HG03469 (cell line): ENCODE results near the gene PEX6.
"Not testable (repeated sequence)": the region's sequence is repeated elsewhere in the genome, so short reads cannot be mapped to it uniquely, and the experiment has no call there.

Experiments used
- ATAC-seq: cut with Tn5 transposase; IDR thresholded peaks from one replicate; pipeline ENCODE4 v1.9.1; 2021; ENCODE audit warnings: mild to moderate bottlenecking, moderate library complexity, moderate number of reproducible peaks; ENCODE audit not compliant: unreplicated experiment

The PEX6 gene

GRCh38 chr6:42967228-42967627 is 11.8 kb downstream of the PEX6 start:
- ATAC-seq, result no peak

- ATAC-seq, result no peak
These were observed 12.4 kb downstream of the PEX6 start for GRCh38 chr6:42966571-42966970.

GRCh38 chr6:42963855-42964605 is 15.0 kb downstream of the PEX6 start:
- ATAC-seq, result no peak

GRCh38 chr6:42963179-42963854 is 15.7 kb downstream of the PEX6 start:
- no peak for ATAC-seq

- no peak for ATAC-seq
These were observed 16.3 kb downstream of the PEX6 start for GRCh38 chr6:42962502-42963178.

GRCh38 chr6:42962096-42962495 is 16.9 kb downstream of the PEX6 start:
- no peak for ATAC-seq

- ATAC-seq, result no peak
These were observed 17.9 kb downstream of the PEX6 start for GRCh38 chr6:42961020-42961470.

GRCh38 chr6:42960243-42961019 is 18.6 kb downstream of the PEX6 start, which contains the start of gene GNMT:
Gene GNMT (plus strand): TSS chr6:42960754. CDS start chr6:42960768, 14 bp downstream.
- ATAC-seq, result no peak

- no peak for ATAC-seq
These were observed 19.1 kb downstream of the PEX6 start for GRCh38 chr6:42959917-42960242.

GRCh38 chr6:42958125-42958524 is 20.9 kb downstream of the PEX6 start:
- ATAC-seq, result no peak

GRCh38 chr6:42954405-42954804 is 24.6 kb downstream of the PEX6 start:
- not testable (repeated sequence) for ATAC-seq

- no peak for ATAC-seq
These were observed 26.6 kb downstream of the PEX6 start for GRCh38 chr6:42952389-42952788.

GRCh38 chr6:42947950-42948349 is 31.0 kb downstream of the PEX6 start:
- ATAC-seq, result no peak

- ATAC-seq, result no peak
These were observed 36.5 kb downstream of the PEX6 start for GRCh38 chr6:42942444-42942843.

- ATAC-seq, result not testable (repeated sequence)
These were observed 37.6 kb downstream of the PEX6 start for GRCh38 chr6:42941356-42941755.

GRCh38 chr6:42940493-42941045 is 38.4 kb downstream of the PEX6 start:
- no peak for ATAC-seq

- ATAC-seq, result no peak
These were observed 39.2 kb downstream of the PEX6 start for GRCh38 chr6:42939810-42940167.

- ATAC-seq, result no peak
These were observed 39.8 kb downstream of the PEX6 start for GRCh38 chr6:42938987-42939809.

GRCh38 chr6:42938428-42938796 is 40.6 kb downstream of the PEX6 start:
- no peak for ATAC-seq
